ENCODE results near the gene RTKN2. TPM values are rescaled to one million over a fixed set of nuclear protein-coding genes. Genes with fewer than 3 reads are reported as not detected.

The RTKN2 gene
- total and polyA plus RNA-seq, 10 of the 15 experiments (the other 5 are each of a cell fraction or from before 2014, with no cell fraction given) = 0.10 TPM; not detected in 9

GRCh38 chr10:62194924-62195674 lies 73.5 kb downstream of the RTKN2 start (continued):
- no peak for TF ChIP-seq IRF3 (IDR thresholded peaks at IDR 0.05)

GRCh38 chr10:62193479-62193878 lies 75.2 kb downstream of the RTKN2 start:
- Histone ChIP-seq H3K4me1 (ENCODE audit: control insufficient read depth, insufficient read depth, low read length) (no peaks in the 10 kb centered on the region), H2AFZ (ENCODE audit: control insufficient read depth, low read depth, low read length) (no peak overlapping the region), H3K27ac (ENCODE audit: control insufficient read depth, insufficient read depth) (no peak overlapping the region), H3K36me3 (ENCODE audit: control insufficient read depth in 2 of 2, insufficient read depth in 2 of 2, low read length in 1 of 2) (no peaks in the 10 kb centered on the region), H3K9ac (ENCODE audit: control insufficient read depth, insufficient read depth, low read length) (no peak overlapping the region), H3K4me3 (no peak overlapping the region), H3K4me2 (ENCODE audit: control insufficient read depth, insufficient read depth) (no peak overlapping the region), H3K79me2 (ENCODE audit: control insufficient read depth, insufficient read depth, low read length) (no peaks in the 10 kb centered on the region), H3K9me3 (replicated peaks; ENCODE audit: control insufficient read depth, insufficient read depth, low read length) (no peaks in the 10 kb centered on the region), H4K20me1 (ENCODE audit: control insufficient read depth, insufficient read depth) (no peaks in the 10 kb centered on the region), H3K27me3 (replicated peaks in 1 of 2; ENCODE audit: control insufficient read depth in 2 of 2, insufficient read depth in 2 of 2, low read length in 1 of 2) (no peaks in the 10 kb centered on the region)
- WGBS (ENCODE audit: insufficient coverage, insufficient replicate concordance, low lambda C conversion rate, missing lambda C conversion rate) = 100% methylated on average over 3 of the region's 3 CpGs
- ChIA-PET RAD21 (ENCODE audit: unreplicated experiment) (no interaction called here), POLR2A (no interaction called here), CTCF (no interaction called here), SMC1A (ENCODE audit: uncharacterized antibody, unreplicated experiment) (no interaction called here)
- no peak for TF ChIP-seq HDAC6 (IDR thresholded peaks at IDR 0.05; ENCODE audit: unreplicated experiment)
- TF ChIP-seq RUNX3 (IDR thresholded peaks at IDR 0.05; ENCODE audit: low read length) = no peak
- TF ChIP-seq BCL3 (IDR thresholded peaks at IDR 0.05; ENCODE audit: borderline replicate concordance, insufficient read depth, low read depth, low read length, poor library complexity, severe bottlenecking) = no peak
- TF ChIP-seq BRCA1 (IDR thresholded peaks at IDR 0.05; ENCODE audit: low read depth, low read length) = no peak
- no peak for TF ChIP-seq CTCF (IDR thresholded peaks at IDR 0.05 in 2 of 3, conservative IDR thresholded peaks at IDR 0.05 in 1 of 3; ENCODE audit: control insufficient read depth in 2 of 3, extremely low read depth in 1 of 3, insufficient read depth in 1 of 3, low read depth in 3 of 3, low read length in 3 of 3)
- TF ChIP-seq PAX8 (IDR thresholded peaks at IDR 0.05) = no peak
- TF ChIP-seq EP300 (IDR thresholded peaks at IDR 0.05; ENCODE audit: borderline replicate concordance in 1 of 2, control insufficient read depth in 1 of 2, low read depth in 2 of 2, low read length in 2 of 2) = no peak
- TF ChIP-seq KDM1A (IDR thresholded peaks at IDR 0.05; ENCODE audit: borderline replicate concordance) = no peak
- TF ChIP-seq HCFC1 (IDR thresholded peaks at IDR 0.05; ENCODE audit: low read length) = no peak
- TF ChIP-seq RCOR1 (conservative IDR thresholded peaks at IDR 0.05; ENCODE audit: low read depth, low read length) = no peak
- BruUV-seq (replicated peaks) = no TSS peak
- DNase-seq (ENCODE audit: low read depth, low spot score) (no peak), ATAC-seq (no peak), FAIRE-seq (no peak)
- in situ Hi-C loops (cut with MboI) = no loop called here
- intact Hi-C loops (cut with micrococcal nuclease; ENCODE audit: unreplicated experiment) = no loop called here
